Measurements from ENCODE around the gene PLA1A.
A peak's percentile ranks its signal among the peaks of the same experiment; 100 is the strongest.

Gene PLA1A

GRCh38 chr3:119673875-119674274 lies 76.2 kb downstream of the PLA1A start (continued):
- no peak for TF ChIP-seq PRDM1 (tag by site-specific recombination; IDR thresholded peaks at IDR 0.05)

GRCh38 chr3:119675188-119675874 lies 77.6 kb downstream of the PLA1A start:
- Histone ChIP-seq H3K9me3 (ENCODE audit: control insufficient read depth, insufficient read depth, low read depth, low read length) (no peaks in the 10 kb centered on the region), H3K36me3 (ENCODE audit: control insufficient read depth in 2 of 2, insufficient read depth in 1 of 2, low read length in 2 of 2) (peaks cover 4 to 48% of the 10 kb centered on the region in 2 experiments; a peak in 2 of 3 replicates), H3K27ac (ENCODE audit: extremely low read depth, low read depth, low read length) (no peak overlapping the region), H3K4me1 (ENCODE audit: control insufficient read depth, insufficient read depth, low read length) (no peaks in the 10 kb centered on the region), H3K4me3 (ENCODE audit: low read depth, low read length) (no peak overlapping the region; the same call in 1 of the 2 replicates)
- no peak for TF ChIP-seq TSHZ1 (tag by site-specific recombination; IDR thresholded peaks at IDR 0.05; ENCODE audit: borderline replicate concordance)
- ChIA-PET POLR2A (interaction anchor here (0.7 to 2.1 kb wide), 3 partner anchors 105 to 399 kb away, joined by 3 to 11 read pairs (median 4); partner anchors contain the start of gene TIMMDC1), CTCF (interaction anchor here (0.6 to 1.1 kb wide), 4 partner anchors 10 to 247 kb away, joined by 3 to 4 read pairs (median 3); no protein-coding TSS in a partner anchor)

- CTCF ChIA-PET = interaction anchor here (1.1 kb wide), 1 partner anchor 11 kb away, joined by 3 read pairs; no protein-coding TSS in a partner anchor
- H3K36me3 ChIP-seq (ENCODE audit: control insufficient read depth in 2 of 2, insufficient read depth in 1 of 2, low read length in 2 of 2) = peaks cover 4 to 42% of the 10 kb centered on the region in 2 experiments; a peak in 2 of 3 replicates
- no peaks in the 10 kb centered on the region for H3K4me1 ChIP-seq (ENCODE audit: control insufficient read depth, insufficient read depth, low read length)
- POLR2A ChIA-PET = interaction anchor here (1.2 to 2.1 kb wide), 2 partner anchors 13 to 177 kb away, joined by 5 to 11 read pairs; partner anchors contain the start of gene TIMMDC1
- peak overlapping the region; percentile 81 for H3K4me3 ChIP-seq (ENCODE audit: low read depth, low read length)
- no peak for TF ChIP-seq ZFP37 (tag by site-specific recombination; IDR thresholded peaks at IDR 0.05)
- TF ChIP-seq ZNF610 (tag by site-specific recombination; IDR thresholded peaks at IDR 0.05; ENCODE audit: borderline replicate concordance) = no peak
- no peak for TF ChIP-seq ZNF416 (tag by site-specific recombination; IDR thresholded peaks at IDR 0.05)
- no peak for TF ChIP-seq ZSCAN30 (tag by site-specific recombination; IDR thresholded peaks at IDR 0.05)
- no peak for TF ChIP-seq ZNF140 (tag by site-specific recombination; IDR thresholded peaks at IDR 0.05)
- H3K27ac ChIP-seq (ENCODE audit: extremely low read depth, low read depth, low read length) = no peak overlapping the region
- no peaks in the 10 kb centered on the region for H3K9me3 ChIP-seq (ENCODE audit: control insufficient read depth, insufficient read depth, low read depth, low read length)
Observed at GRCh38 chr3:119676020-119676419, 78.3 kb downstream of the PLA1A start.

GRCh38 chr3:119676771-119677640 lies 79.3 kb downstream of the PLA1A start, which contains the start of gene COX17:
Gene COX17, minus strand, starts transcription at chr3:119677406. Its CDS starts 96 bp downstream, at chr3:119677310.
- ChIA-PET CTCF (interaction anchor here (1.1 kb wide), 1 partner anchor 12 kb away, joined by 3 read pairs; no protein-coding TSS in a partner anchor), POLR2A (interaction anchor here (0.6 to 2.1 kb wide), 7 partner anchors 13 to 814 kb away, joined by 3 to 11 read pairs (median 4); partner anchors contain the start of gene TIMMDC1)
- Histone ChIP-seq H3K4me3 (ENCODE audit: low read depth, low read length) (peak within 1 kb of the TSS; percentile 81), H3K9me3 (ENCODE audit: control insufficient read depth, insufficient read depth, low read depth, low read length) (no peaks in the 10 kb centered on the region), H3K4me1 (ENCODE audit: control insufficient read depth, insufficient read depth, low read length) (no peaks in the 10 kb centered on the region), H3K36me3 (ENCODE audit: control insufficient read depth in 2 of 2, insufficient read depth in 1 of 2, low read length in 2 of 2) (peaks cover 4 to 32% of the 10 kb centered on the region in 2 experiments; a peak in 2 of 3 replicates), H3K27ac (ENCODE audit: extremely low read depth, low read depth, low read length) (peak within 1 kb of the TSS; percentile 87)
- TF ChIP-seq ZBTB8A (tag by site-specific recombination; IDR thresholded peaks at IDR 0.05) (peak; percentile 55), ZNF843 (tag by site-specific recombination; IDR thresholded peaks at IDR 0.05) (0 out of 2 replicates have a peak, but pooled peaks have one; percentile 40), ZNF223 (tag by site-specific recombination; IDR thresholded peaks at IDR 0.05) (peak; percentile 55; the same call in 1 of the 2 replicates), ZBTB11 (tag by site-specific recombination; conservative IDR thresholded peaks at IDR 0.05; ENCODE audit: low read depth) (peak; percentile 71; the same call in 1 of the 2 replicates), ZNF112 (tag by site-specific recombination; IDR thresholded peaks at IDR 0.05) (no peak), BCL11A (tag by site-specific recombination; IDR thresholded peaks at IDR 0.05; ENCODE audit: low read depth) (0 out of 2 replicates have a peak, but pooled peaks have one; percentile 23), SCRT2 (tag by site-specific recombination; IDR thresholded peaks at IDR 0.05) (peak; percentile 86), ZBTB26 (tag by site-specific recombination; optimal IDR thresholded peaks at IDR 0.05) (peak; percentile 36), ZNF335 (tag by site-specific recombination; conservative IDR thresholded peaks at IDR 0.05) (peak; percentile 75), ZBTB20 (tag by site-specific recombination; IDR thresholded peaks at IDR 0.05) (peak; percentile 43; the same call in 1 of the 2 replicates), ZNF660 (tag by site-specific recombination; IDR thresholded peaks at IDR 0.05) (peak; percentile 73; the same call in 1 of the 2 replicates), ZSCAN30 (tag by site-specific recombination; IDR thresholded peaks at IDR 0.05) (peak; percentile 40; the same call in 1 of the 2 replicates)
